Psoas muscle (tissue), 8 donors: ENCODE results near the gene CIC. TPM values are rescaled to one million over a fixed set of nuclear protein-coding genes. Genes with fewer than 3 reads are reported as not detected.

ENCODE experiments used
- ATAC-seq, 4 donors: fragments of 200-7000 bp; cut with Tn5 transposase; one replicate each; pipeline ENCODE4 v1.9.1; 2020; ENCODE audit warnings: moderate library complexity in 3 of 4, mild to moderate bottlenecking in 2 of 4
- DNase-seq, 2 donors: peaks; one replicate each; pipeline ENCODE4 v3.0.0-alpha.2; 2020
- H3K27ac ChIP-seq: fragments of 200-600 bp; one replicate; pipeline ENCODE4 v1.8.0; 2022
- H3K27me3 ChIP-seq, 3 donors: fragments of 200-600 bp in 1 of 3; one replicate each; pipeline versions ENCODE4 v1.6.1 to v1.8.0; 2013 to 2022; ENCODE audit warnings: low read length in 2 of 3, mild to moderate bottlenecking in 2 of 3, moderate library complexity in 1 of 3; ENCODE audit not compliant: insufficient read depth in 3 of 3
- H3K36me3 ChIP-seq, 2 donors: fragments of 200-600 bp in 1 of 2; one replicate each; pipeline versions ENCODE4 v1.6.1 to v1.8.0; 2013 to 2022; ENCODE audit warnings: low read depth in 1 of 2, mild to moderate bottlenecking in 1 of 2, moderate library complexity in 1 of 2; ENCODE audit not compliant: insufficient read depth in 1 of 2
- H3K4me1 ChIP-seq: fragments of 200-600 bp; one replicate; pipeline ENCODE4 v1.8.0; 2022
- H3K4me3 ChIP-seq: fragments of 200-600 bp; one replicate; pipeline ENCODE4 v1.8.0; 2022; ENCODE audit warnings: mild to moderate bottlenecking
- H3K9me3 ChIP-seq: fragments of 200-600 bp; one replicate; pipeline ENCODE4 v1.8.0; 2022
- WGBS, 3 donors: extraction: QIAGEN DNeasy Blood & Tissue Kit; methylation state at CpG; one replicate each; pipeline versions ENCODE4 v1.1.6 to v1.1.7; 2013; 5-methylcytosine and 5-hydroxymethylcytosine counted together
- intact Hi-C, 2 donors: fragments of 100-400 bp; cut with DNase I; formaldehyde crosslinking; loops; one replicate each; pipeline versions ENCODE4 v1.11.0 to v1.14.2; 2022
- polyA plus RNA-seq, 3 donors: library from polyadenylated mRNA; stranded (reverse); fragments of 200-250 nt; gene quantifications; one replicate each; pipeline ENCODE4 v1.2.3, GENCODE V29; 2013
- total RNA-seq, 4 donors: library from RNA; stranded (reverse); fragmentation: NEBNext Ultra II Directional in 2 of 4; extraction: Animal tissue kit (Norgen Biotek cat#: 25700) in 2 of 4; gene quantifications; one replicate each; pipeline versions ENCODE4 v1.2.1 to v1.2.4, GENCODE V29; 2021 to 2023
- TF ChIP-seq, protein P1 (sequence below): fragments of 200-600 bp; IDR thresholded peaks from one replicate; pipeline ENCODE4 v1.8.0; 2022; ENCODE audit warnings: antibody characterized with exemption
- donor health status: healthy with polysubstance abuse.
- donor health status: DM: no; HTN: no; CAD: no; lungs with moderate emphysema.
- donor health status: Bipolar disorder and iron deficiency.
- donor health status: healthy.
- donor health status: DM: yes; HTN: yes; CAD: no.
- donor health status: DM: no; HTN: no; CAD: no.
- donor health status: DM: no; HTN: no; CAD: no.
- donor health status: DM: yes; HTN: yes; CAD: no.

CIC gene
- total and polyA plus RNA-seq, 7 donors, result 17.1 to 55.0 (median 36.4) TPM

- Histone ChIP-seq H3K27me3 (no peaks in the 10 kb centered on the region), H3K36me3 (peaks cover 0 to 29% of the 10 kb centered on the region in 2 donors), H3K9me3 (no peaks in the 10 kb centered on the region), H3K4me1 (peaks cover 39% of the 10 kb centered on the region), H3K27ac (peak within 1 kb of the TSS; percentile 93), H3K4me3 (peak within 1 kb of the TSS; percentile 83)
- TF ChIP-seq, protein P1, sequence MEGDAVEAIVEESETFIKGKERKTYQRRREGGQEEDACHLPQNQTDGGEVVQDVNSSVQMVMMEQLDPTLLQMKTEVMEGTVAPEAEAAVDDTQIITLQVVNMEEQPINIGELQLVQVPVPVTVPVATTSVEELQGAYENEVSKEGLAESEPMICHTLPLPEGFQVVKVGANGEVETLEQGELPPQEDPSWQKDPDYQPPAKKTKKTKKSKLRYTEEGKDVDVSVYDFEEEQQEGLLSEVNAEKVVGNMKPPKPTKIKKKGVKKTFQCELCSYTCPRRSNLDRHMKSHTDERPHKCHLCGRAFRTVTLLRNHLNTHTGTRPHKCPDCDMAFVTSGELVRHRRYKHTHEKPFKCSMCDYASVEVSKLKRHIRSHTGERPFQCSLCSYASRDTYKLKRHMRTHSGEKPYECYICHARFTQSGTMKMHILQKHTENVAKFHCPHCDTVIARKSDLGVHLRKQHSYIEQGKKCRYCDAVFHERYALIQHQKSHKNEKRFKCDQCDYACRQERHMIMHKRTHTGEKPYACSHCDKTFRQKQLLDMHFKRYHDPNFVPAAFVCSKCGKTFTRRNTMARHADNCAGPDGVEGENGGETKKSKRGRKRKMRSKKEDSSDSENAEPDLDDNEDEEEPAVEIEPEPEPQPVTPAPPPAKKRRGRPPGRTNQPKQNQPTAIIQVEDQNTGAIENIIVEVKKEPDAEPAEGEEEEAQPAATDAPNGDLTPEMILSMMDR, result no peak
- ATAC-seq (peak; percentile 84 to 87 (median 85)), DNase-seq (peak; percentile 99)
- whole genome bisulfite sequencing, 3 donors, result 0% methylated on average over 71 to 76 of the region's 76 CpGs
- intact Hi-C loops, result no loop called here
These were observed 26.3 kb upstream of the CIC start, which contains the start of gene GSK3A for GRCh38 chr19:42242512-42243409. Gene GSK3A (minus strand): TSS chr19:42242602. CDS start chr19:42242465, 137 bp downstream.

- intact Hi-C loops, result loop anchor here in 1 of 2 donors (5.0 kb wide), 1 partner anchor 53 kb away; no protein-coding TSS in a partner anchor
- ATAC-seq (peak; percentile 34 to 68 (median 55)), DNase-seq (peak; percentile 92 to 95)
- Histone ChIP-seq H3K27me3 (no peaks in the 10 kb centered on the region), H3K27ac (peak overlapping the region; percentile 93), H3K36me3 (peaks cover 0 to 13% of the 10 kb centered on the region in 2 donors), H3K4me1 (peaks cover 39% of the 10 kb centered on the region), H3K4me3 (peak overlapping the region; percentile 83), H3K9me3 (no peaks in the 10 kb centered on the region)
- 1 to 2% (median 2%) methylated on average over 45 of the region's 45 CpGs for WGBS, 3 donors
- TF ChIP-seq, protein P1, result peak; percentile 65
These were observed 24.5 kb upstream of the CIC start for GRCh38 chr19:42244347-42245220.

DNA sequence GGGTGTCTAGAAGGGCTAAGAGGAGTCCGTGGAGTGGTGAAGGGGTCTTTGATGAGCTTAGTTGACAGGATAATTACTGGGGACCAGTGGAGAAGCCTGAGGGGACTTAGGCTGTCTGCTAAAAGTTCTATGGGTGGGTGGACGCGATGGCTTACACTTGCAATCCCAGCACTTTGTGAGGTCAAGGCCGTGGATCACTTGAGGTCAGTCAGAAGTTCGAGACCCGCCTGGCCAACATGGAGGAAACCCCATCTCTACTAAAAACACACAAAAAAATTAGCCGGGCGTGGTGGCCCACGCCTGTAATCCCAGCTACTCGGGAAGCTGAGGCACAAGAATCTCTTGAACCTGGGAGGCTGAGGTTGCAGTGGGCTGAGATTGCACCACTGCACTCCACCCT, 23.8 kb upstream of the CIC start:
- WGBS, 3 donors, result 76 to 78% (median 77%) methylated on average over 10 of the region's 10 CpGs
- intact Hi-C loops, result loop anchor here in 1 of 2 donors (5.0 kb wide), 1 partner anchor 52 kb away; no protein-coding TSS in a partner anchor
- H3K36me3 ChIP-seq, result peaks cover 0 to 6% of the 10 kb centered on the region in 2 donors
- peak overlapping the region; percentile 83 for H3K4me3 ChIP-seq
- ATAC-seq (no peak), DNase-seq (no peak)
- TF ChIP-seq, protein P1, result no peak
- peaks cover 35% of the 10 kb centered on the region for H3K4me1 ChIP-seq
- peak overlapping the region; percentile 93 for H3K27ac ChIP-seq
- no peaks in the 10 kb centered on the region for H3K9me3 ChIP-seq
- no peaks in the 10 kb centered on the region for H3K27me3 ChIP-seq

DNA sequence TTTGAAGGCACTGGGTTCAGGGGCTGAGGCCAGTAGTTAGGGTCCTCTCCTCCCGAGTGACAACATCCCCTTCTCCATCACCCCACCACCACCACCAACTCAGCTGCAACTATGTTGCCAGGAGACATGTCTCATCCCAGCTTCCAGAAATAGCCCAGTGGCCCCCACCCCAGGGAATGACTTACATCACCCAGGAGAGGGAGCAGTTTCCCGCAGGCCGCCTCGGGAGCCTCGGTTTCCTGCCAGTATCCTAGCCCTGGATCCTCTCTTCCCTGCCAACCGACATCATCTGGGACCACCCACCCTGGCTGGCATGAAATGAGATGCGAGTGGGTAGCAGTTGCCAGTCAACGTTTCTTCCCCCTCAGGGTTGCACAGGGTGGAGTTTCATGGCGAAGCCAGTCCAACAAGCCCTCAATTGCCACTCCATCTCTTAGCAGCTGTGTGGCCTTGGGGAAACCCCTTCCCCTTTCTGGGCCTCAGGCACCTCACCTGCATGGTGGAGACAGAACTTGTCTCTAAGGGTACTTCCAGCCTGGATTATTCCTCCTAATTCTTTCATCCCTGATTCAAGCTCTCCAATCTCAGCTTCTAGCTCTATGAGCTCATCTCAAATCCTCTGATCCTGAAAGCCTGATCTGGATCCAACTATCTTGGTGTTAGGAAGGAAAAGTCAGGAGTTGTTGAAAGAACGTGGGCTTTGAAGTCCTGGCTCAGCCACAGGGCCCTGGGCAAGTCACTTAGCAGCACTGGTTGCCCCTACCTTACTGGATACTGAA, 22.7 kb upstream of the CIC start:
- intact Hi-C loops, result loop anchor here (2.0 to 5.0 kb wide), 4 partner anchors 32 to 76 kb away; no protein-coding TSS in a partner anchor
- Histone ChIP-seq H3K36me3 (no peaks in the 10 kb centered on the region), H3K27ac (peak overlapping the region; percentile 27), H3K27me3 (no peaks in the 10 kb centered on the region), H3K4me1 (peaks cover 29% of the 10 kb centered on the region), H3K4me3 (no peak overlapping the region), H3K9me3 (no peaks in the 10 kb centered on the region)
- DNase-seq (peak; percentile 81 to 87), ATAC-seq (peak in 3 of 4 donors; percentile 8 to 30 (median 15))
- TF ChIP-seq, protein P1, result peak; percentile 58
- WGBS, 3 donors, result 9 to 17% (median 11%) methylated on average over 9 to 10 of the region's 10 CpGs
